ENCODE results near the gene PRKN.

- TF ChIP-seq POLR2A (IDR thresholded peaks at IDR 0.05; ENCODE audit: low read length) (no peak), GATA1 (IDR thresholded peaks at IDR 0.05; ENCODE audit: low read depth, low read length) (no peak)
Measured at GRCh38 chr6:161544801-161545480, 1182.6 kb downstream of the PRKN start.
